ENCODE measurements around the gene TOPBP1. TPM values are rescaled to one million over a fixed set of nuclear protein-coding genes. Genes with fewer than 3 reads are reported as not detected.

Gene TOPBP1
- total and polyA plus RNA-seq, 8 donors = 5.5 to 78.1 (median 43.0) TPM

- no peak overlapping the region for H3K4me3 ChIP-seq
- no peak overlapping the region for H3K27ac ChIP-seq
- TF ChIP-seq POLR2A (IDR thresholded peaks at IDR 0.05) (no peak), CTCF (IDR thresholded peaks at IDR 0.05) (no peak), POLR2AphosphoS5 (IDR thresholded peaks at IDR 0.05) (no peak), EP300 (IDR thresholded peaks at IDR 0.05) (no peak)
- WGBS, 5 donors = 94 to 100% (median 97%) methylated on average over 3 of the region's 3 CpGs
- no peaks in the 10 kb centered on the region for H3K27me3 ChIP-seq
- H3K9me3 ChIP-seq = no peaks in the 10 kb centered on the region
- intact Hi-C loops (cut with DNase I; ENCODE audit: low total_unique reads) = no loop called here
- no peak for DNase-seq
- H3K4me1 ChIP-seq = peaks cover 0 to 27% (median 10%) of the 10 kb centered on the region in 4 donors
- H3K36me3 ChIP-seq = peaks cover 30 to 42% (median 38%) of the 10 kb centered on the region in 4 donors
These were observed 70.4 kb downstream of the TOPBP1 start for GRCh38 chr3:133591271-133591742.

- H3K4me3 ChIP-seq = no peak overlapping the region
- H3K36me3 ChIP-seq = peaks cover 48 to 60% (median 56%) of the 10 kb centered on the region in 4 donors
- intact Hi-C loops (cut with DNase I; ENCODE audit: low total_unique reads) = loop anchor here (10.0 kb wide), 1 partner anchor 145 kb away; no protein-coding TSS in a partner anchor
- no peak for DNase-seq
- WGBS, 5 donors = 67 to 87% (median 79%) methylated on average over 8 of the region's 8 CpGs
- TF ChIP-seq EP300 (IDR thresholded peaks at IDR 0.05) (no peak), POLR2A (IDR thresholded peaks at IDR 0.05) (no peak), CTCF (IDR thresholded peaks at IDR 0.05) (no peak), POLR2AphosphoS5 (IDR thresholded peaks at IDR 0.05) (no peak)
- H3K4me1 ChIP-seq = peaks cover 0 to 31% (median 13%) of the 10 kb centered on the region in 4 donors
- no peaks in the 10 kb centered on the region for H3K9me3 ChIP-seq
- no peaks in the 10 kb centered on the region for H3K27me3 ChIP-seq
- no peak overlapping the region for H3K27ac ChIP-seq
These were observed 72.2 kb downstream of the TOPBP1 start for GRCh38 chr3:133589503-133589902.

- H3K4me1 ChIP-seq = peaks cover 0 to 33% (median 15%) of the 10 kb centered on the region in 4 donors
- H3K27me3 ChIP-seq = no peaks in the 10 kb centered on the region
- no peak overlapping the region for H3K4me3 ChIP-seq
- intact Hi-C loops (cut with DNase I; ENCODE audit: low total_unique reads) = loop anchor here (10.0 kb wide), 1 partner anchor 144 kb away; no protein-coding TSS in a partner anchor
- peaks cover 54 to 66% (median 62%) of the 10 kb centered on the region in 4 donors for H3K36me3 ChIP-seq
- H3K9me3 ChIP-seq = no peaks in the 10 kb centered on the region
- DNase-seq = no peak
- H3K27ac ChIP-seq = no peak overlapping the region
- TF ChIP-seq POLR2AphosphoS5 (IDR thresholded peaks at IDR 0.05) = no peak
- no peak for TF ChIP-seq CTCF (IDR thresholded peaks at IDR 0.05)
- 57 to 85% (median 75%) methylated on average over 2 of the region's 2 CpGs for WGBS, 5 donors
These were observed 72.8 kb downstream of the TOPBP1 start for GRCh38 chr3:133588784-133589465.

- Histone ChIP-seq H3K27ac (peak overlapping the region in 1 of 5 donors; percentile 4), H3K4me3 (no peak overlapping the region), H3K9me3 (no peaks in the 10 kb centered on the region), H3K27me3 (no peaks in the 10 kb centered on the region), H3K36me3 (peaks cover 63 to 75% (median 70%) of the 10 kb centered on the region in 4 donors), H3K4me1 (peaks cover 0 to 42% (median 19%) of the 10 kb centered on the region in 4 donors)
- intact Hi-C loops (cut with DNase I; ENCODE audit: low total_unique reads) = loop anchor here (10.0 kb wide), 1 partner anchor 143 kb away; no protein-coding TSS in a partner anchor
- TF ChIP-seq POLR2A (IDR thresholded peaks at IDR 0.05) = no peak
- no peak for TF ChIP-seq POLR2AphosphoS5 (IDR thresholded peaks at IDR 0.05)
- no peak for TF ChIP-seq EP300 (IDR thresholded peaks at IDR 0.05)
- TF ChIP-seq CTCF (IDR thresholded peaks at IDR 0.05) = no peak
- no peak for DNase-seq
- WGBS, 5 donors = 33 to 72% (median 59%) methylated on average over 4 of the region's 4 CpGs
These were observed 73.7 kb downstream of the TOPBP1 start for GRCh38 chr3:133588035-133588434.
